Uterus (tissue), 2 donors: ENCODE data around the gene MUC20.
"Not testable (repeated sequence)": the region's sequence is repeated elsewhere in the genome, so short reads cannot be mapped to it uniquely, and the experiment has no call there.

ENCODE experiments used
- CTCF ChIP-seq, 4 experiments: fragments of 200-600 bp in 2 of 4; fragments of 450-650 bp in 2 of 4; sonication (generic) in 2 of 4; IDR thresholded peaks; one replicate each; pipeline ENCODE4 v1.5.1; 2016 to 2019; ENCODE audit warnings: antibody characterized with exemption in 4 of 4, mild to moderate bottlenecking in 2 of 4, moderate library complexity in 1 of 4
- POLR2A ChIP-seq, 2 donors: fragments of 450-650 bp; IDR thresholded peaks; one replicate each; pipeline ENCODE4 v1.6.1; 2016; ENCODE audit warnings: antibody characterized with exemption in 2 of 2, mild to moderate bottlenecking in 1 of 2, moderate library complexity in 1 of 2

GRCh38 chr3:195724363-195724762 is 3.6 kb downstream of the MUC20 start:
- not testable (repeated sequence) for TF ChIP-seq CTCF, POLR2A (IDR thresholded peaks at IDR 0.05)
